HG03565 (cell line): Measurements from ENCODE around the gene ITIH3.

Experiments
- ATAC-seq: cut with Tn5 transposase; IDR thresholded peaks from one replicate; pipeline ENCODE4 v1.9.1; 2021; ENCODE audit warnings: mild to moderate bottlenecking, moderate library complexity; ENCODE audit not compliant: unreplicated experiment

The ITIH3 gene

DNA sequence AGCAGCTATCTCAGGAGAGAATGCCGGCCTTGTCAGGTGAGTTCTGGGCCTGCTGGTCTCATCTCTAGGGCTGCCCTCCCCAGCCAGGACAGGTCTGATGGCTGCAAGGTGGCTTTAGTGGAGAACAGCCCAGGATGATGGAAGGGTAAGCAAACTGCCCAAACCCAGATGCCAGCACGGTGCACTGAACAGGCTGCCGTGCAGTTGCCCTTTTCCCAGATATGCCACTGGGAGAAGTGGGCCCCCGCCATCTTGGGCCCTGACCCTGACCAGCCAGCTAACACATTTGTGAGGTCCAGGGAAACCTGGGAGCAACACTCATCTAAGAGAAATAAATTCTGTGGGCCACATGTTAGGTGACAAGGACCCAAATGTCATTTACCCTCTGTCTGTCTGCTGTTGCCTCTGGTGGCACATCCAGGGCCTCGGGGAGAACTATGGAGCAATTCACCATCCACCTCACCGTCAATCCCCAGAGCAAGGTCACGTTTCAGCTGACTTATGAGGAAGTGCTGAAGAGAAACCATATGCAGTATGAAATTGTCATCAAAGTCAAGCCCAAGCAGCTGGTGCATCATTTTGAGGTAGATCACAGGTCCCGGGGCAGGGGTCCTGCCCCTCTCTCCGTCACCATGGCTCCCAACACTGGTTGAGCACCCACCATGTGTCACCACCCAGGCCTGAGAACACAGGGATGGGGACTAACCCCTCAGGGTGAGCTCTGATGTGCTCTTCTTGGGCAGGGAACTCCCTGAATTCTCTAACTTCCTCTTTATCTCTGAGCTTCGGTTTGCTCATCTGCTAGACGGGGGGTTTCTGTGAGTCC, 15.4 kb upstream of the ITIH3 start:
- ATAC-seq: peak; percentile 63

DNA sequence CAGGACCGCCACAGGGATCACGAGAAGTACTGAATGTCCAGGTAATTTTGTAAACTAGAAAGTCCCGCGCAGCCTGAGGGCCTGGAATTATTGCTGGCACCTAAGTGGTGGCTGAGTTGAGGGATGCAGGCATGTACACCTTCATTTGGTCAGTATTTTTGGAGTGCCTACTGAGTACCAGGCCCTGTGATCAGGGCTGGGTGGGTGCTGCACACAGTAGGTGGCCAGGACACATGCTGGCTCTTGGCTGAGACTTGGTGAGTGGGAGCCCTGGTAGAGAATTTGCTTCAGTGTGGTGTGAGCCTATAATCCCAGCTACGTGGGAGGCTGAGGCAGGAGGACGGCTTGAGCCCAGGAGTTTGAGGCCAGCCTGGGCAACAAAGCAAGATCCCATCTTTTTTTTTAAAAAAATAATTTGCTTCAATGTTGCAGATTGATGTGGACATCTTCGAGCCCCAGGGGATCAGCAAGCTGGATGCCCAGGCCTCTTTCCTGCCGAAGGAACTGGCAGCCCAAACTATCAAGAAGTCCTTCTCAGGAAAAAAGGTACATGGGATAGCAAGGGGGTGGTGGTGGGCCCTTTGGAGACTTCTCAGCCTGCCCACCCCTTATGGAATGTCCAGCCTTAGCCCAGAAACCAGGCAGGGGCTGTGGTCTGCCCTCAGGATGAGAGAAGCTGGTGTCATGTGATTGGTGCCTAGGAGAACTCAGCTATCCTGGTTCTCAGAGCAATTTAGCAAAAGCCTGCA, 14.6 kb upstream of the ITIH3 start:
- ATAC-seq: no peak

DNA sequence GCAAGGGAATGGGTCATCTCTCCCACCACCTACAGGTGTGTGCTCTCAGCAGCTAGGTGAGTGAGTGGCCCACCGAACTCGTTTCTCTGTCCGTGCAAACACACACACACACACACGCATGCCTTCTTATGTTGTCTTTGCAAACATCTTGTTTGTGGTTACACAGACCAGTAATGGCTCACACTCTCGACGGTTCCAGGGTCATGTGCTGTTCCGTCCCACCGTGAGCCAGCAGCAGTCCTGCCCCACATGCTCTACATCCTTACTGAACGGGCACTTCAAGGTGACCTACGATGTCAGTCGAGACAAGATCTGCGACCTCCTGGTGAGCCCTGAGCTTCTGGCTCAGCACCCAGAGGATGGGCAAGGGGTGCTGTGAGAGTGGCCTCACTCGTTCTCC, 12.9 kb upstream of the ITIH3 start:
- ATAC-seq: no peak

DNA sequence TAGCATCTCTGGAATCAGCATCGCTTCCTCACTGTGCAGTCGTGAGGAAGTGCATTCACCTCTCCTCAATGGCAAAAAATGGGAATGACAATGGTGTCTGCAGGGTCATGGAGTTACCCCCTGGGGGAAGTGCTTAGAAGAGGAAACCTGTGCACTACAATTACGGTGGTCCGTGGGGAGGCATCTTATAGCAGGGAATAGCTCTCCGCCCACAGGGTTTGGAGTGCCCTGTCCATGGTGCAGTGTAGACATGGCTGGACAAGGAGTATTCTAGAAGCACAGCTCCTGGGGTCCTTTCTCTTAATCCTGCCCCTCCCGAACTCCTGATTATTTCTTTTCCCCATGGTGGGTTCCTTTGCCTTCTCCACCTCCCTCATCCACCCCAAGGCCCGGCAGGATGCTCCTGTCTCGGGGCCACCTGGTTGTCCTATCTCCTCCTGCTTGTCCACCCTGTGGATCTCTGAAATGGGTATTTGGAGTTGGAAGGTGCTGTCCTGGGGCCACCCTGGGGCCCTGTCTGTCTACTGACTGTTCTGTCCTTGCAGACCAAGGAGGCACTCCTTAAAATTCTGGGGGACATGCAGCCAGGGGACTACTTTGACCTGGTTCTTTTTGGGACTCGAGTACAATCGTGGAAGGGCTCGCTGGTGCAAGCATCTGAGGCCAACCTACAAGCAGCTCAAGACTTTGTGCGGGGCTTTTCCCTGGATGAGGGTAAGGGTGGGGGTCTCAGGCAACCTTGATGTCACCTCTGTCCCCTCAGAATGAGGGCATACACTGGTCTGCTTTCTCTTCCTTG, 12.0 kb upstream of the ITIH3 start:
- no peak for ATAC-seq

DNA sequence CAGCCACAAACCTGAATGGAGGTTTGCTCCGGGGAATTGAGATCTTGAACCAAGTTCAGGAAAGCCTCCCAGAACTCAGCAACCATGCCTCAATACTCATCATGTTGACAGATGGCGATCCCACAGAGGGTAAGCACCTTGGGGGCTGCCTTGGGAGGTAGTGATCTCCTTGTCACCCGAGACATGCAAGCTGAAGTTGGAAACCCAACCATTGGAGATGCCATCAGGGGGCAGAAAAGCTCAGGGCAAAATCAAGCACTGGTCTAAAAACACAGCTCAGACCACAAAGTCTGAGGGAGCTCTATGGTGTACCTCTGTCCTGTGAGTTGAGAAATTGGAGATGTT, 11.4 kb upstream of the ITIH3 start:
- no peak for ATAC-seq

DNA sequence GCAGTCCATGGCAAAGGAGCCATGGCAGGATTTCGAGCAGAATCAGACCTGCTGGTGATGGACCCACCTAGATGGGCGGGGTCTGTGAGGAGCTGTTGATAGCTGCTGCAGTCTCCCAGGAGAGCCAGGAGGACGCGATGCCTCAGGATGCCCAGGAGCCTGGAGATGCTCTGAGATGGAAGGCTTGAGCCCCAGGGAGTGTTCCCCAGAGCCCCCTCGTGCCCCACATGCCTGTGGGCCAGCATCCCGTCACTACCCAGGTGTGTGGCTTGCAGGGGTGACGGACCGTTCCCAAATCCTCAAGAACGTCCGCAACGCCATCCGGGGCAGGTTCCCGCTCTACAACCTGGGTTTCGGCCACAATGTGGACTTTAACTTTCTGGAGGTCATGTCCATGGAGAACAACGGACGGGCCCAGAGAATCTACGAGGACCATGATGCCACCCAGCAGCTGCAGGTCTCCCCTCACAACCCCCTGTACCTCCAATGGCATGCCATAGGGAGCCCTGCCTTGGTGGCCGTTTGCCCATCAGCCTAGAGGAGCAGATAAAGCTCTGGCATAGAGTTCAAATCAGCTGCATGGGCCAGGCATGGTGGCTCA, 10.5 kb upstream of the ITIH3 start:
- no peak for ATAC-seq

DNA sequence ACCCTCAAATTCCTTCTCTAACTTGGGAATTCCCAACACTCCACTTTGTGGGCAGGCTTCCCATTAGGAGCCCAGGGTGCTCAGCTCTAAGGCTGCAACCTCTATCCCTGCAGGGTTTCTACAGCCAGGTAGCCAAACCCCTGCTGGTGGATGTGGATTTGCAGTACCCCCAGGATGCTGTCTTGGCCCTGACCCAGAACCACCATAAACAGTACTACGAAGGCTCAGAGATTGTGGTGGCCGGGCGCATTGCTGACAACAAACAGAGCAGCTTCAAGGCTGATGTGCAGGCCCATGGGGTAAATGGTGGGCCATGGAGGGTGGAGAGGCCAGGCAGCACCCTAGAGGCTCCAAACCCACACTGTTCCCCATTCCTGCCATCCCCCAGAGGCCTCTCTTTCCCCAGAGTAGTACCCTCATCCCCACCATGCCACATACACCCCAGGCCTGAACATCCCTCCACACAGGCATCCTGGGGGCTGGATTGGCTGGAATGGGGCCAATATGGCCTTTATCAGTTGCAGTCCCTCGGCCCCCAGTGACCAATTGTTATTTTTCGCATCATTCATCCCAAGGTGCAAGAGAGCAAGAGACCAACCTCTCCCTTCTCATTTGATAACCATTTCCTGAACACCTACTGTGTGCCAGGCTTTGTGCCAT, 9.5 kb upstream of the ITIH3 start:
- no peak for ATAC-seq

DNA sequence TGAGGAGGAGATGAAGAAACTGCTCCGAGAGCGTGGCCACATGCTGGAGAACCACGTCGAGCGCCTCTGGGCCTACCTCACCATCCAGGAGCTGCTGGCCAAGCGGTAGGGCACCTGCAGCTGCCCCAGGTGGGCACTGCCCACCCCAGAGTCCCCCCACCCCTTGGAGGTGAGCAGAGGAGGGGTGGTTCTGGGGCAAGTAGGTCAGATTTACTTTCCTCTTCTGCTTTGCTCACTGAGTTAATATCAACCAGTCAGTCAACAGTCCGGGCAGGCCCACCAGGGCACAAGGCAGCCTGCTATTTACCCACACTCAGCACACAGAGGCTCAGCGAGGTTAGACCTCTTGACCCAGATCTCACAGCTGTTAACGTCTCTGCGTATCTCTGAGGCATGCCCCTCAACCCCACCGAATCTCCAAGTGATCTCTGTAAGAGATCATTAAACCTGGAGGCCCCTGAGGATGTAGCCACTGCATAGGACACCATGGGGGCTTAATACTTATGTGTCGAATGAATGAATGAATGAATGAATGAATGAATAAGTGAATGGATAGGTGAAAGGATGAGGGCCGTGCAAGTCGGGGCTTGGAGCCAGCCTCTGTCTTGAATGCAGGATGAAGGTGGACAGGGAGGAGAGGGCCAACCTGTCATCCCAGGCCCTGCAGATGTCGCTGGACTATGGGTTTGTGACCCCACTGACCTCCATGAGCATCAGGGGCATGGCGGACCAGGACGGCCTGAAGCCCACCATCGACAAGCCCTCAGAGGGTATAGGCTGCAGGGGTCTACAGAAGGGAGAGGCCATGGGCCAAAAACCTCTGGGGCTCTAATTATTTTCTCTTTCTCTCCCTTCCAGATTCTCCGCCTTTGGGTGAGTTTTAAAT, 8.0 kb upstream of the ITIH3 start:
- ATAC-seq: no peak

DNA sequence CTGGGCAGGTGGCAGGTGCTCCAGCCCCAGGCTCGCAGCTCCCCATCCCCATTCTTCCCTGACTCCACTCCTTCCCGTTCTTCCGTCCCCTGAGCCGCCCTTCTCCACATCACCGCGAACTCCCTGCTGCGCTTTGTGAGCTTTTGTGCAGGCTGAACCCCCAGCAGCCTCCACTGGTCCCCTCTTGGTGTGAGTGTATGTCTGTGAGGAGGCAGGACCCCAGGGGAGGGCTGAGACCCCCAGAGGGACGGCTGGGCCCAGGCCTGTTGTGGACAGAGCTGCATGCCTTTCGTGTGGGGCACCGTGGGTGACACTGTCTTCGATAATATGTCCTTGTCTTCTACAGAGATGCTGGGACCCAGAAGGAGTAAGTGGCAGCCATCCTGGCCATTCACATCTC, 7.3 kb upstream of the ITIH3 start:
- no peak for ATAC-seq

DNA sequence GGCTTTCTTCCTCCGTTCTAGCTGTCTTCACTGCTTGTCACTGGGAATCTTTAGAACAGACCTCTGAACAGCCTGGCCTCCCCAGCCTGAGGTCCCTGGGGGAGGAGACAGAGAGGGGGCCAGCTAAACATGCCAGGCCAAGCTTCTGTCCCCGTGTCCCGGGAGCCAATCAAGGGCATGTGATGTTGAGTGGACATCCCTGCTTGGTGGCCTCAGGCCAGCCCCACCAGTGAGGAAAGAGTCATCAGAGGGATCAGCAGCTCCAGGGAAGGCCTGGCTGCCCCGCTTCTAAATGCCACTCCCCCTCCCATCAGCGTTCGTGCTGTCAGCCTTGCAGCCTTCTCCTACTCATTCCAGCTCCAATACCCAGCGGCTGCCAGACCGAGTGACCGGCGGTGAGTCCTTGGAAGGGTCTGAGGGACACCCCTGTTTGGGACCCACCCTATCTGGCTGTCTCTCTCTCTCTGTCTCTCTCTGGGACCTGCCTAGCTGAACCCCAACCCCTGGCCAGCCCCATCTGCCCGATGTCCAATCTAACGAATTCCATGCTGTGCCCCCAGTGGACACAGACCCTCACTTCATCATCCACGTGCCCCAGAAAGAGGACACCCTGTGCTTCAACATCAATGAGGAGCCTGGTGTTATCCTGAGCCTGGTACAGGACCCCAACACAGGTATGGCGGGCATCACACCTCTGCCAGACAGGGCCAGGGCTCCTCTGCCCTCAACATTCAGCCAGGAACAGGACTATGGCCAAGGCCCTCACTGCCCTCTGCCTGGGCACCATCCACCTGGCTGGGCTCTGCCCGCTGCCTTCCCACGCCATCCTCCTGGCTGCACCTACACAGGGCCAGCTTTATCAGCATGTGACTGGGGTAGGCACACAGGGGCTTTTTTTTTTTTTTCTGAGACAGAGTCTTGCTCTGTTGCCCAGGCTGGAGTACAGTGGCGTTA, 6.6 kb upstream of the ITIH3 start:
- ATAC-seq: no peak

DNA sequence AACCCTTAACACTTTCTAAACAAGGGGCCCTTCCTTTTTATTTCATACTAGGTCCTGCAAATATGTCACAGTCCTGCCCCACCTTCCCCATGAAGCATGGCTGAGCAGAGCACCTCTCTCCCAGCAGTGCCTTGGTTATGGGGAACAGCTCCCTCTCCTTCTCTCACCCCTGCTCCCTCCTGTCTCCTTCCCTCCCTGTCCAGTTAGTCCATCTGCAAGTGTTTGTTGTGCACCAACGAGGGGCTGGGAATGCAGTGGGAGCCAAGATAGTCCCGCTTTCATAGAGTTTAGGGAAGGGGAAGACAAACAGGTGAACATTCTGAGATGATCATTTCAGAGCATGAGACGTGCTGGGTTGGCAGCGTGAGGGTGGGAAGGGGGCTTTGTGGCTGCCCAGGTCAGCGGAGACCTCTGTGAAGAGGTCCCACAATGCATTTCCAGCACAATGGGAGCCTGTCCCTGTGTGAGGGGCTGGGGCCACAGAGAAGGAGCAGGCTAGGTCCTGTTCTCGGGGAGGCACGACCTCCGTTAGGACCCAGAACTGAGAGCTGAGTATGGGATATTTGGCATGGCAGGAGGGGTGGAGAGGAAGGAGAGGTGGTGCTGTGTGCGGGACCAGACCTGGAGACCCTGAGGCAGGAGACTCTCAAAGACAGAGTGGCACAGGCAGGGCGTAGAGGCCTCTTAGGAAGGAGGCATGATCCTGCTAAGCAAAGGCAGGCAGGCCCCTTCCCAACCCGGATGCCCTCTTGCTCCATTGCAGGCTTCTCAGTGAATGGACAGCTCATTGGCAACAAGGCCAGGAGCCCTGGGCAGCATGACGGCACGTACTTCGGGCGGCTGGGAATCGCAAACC, 5.5 kb upstream of the ITIH3 start:
- ATAC-seq: no peak

DNA sequence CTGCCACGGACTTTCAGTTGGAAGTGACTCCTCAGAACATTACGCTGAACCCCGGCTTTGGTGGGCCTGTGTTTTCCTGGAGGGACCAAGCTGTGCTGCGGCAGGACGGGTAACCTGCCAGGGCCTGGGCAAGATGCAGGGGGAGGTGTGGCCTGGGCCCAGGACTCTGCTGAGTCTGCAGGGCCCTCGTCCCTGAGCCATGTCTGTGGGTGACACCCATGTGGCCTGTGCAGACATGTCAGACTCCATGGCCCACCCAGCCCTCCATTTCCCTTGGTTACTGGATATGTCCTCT, 4.9 kb upstream of the ITIH3 start:
- no peak for ATAC-seq

DNA sequence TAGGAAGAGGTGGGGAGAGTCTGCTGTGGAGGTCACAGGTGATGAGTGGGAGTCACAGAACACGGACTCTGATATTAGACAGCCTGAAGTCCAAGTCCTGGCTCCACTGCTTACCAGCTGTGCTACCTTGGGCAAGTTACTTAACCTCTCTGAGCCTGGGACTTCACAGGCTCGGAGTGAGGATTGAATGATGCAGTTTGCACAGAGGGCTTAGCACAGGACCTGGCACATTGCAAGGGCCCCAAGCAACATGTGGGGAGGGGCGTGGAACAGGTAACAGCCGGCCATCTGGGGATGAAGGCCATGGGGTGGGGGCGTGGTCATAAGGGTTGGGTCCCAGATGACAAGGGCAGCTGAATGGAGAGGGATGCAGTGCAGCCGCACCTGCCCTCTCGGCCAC, 4.3 kb upstream of the ITIH3 start:
- no peak for ATAC-seq

DNA sequence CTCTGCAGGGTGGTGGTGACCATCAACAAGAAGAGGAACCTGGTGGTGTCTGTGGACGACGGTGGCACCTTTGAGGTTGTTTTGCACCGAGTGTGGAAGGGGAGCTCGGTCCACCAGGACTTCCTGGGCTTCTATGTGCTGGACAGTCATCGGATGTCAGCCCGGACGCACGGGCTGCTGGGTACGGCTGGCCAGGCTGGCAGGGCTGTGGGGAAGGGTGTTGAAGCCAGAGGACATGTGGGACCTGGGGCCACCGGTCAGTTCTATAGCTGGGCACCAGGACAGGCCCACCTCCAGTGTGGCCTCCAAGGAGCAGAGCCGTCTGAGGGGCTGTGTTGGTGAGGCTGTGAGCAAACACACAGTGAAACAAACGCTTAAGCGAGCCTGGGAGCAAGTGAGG, 3.9 kb upstream of the ITIH3 start:
- no peak for ATAC-seq

DNA sequence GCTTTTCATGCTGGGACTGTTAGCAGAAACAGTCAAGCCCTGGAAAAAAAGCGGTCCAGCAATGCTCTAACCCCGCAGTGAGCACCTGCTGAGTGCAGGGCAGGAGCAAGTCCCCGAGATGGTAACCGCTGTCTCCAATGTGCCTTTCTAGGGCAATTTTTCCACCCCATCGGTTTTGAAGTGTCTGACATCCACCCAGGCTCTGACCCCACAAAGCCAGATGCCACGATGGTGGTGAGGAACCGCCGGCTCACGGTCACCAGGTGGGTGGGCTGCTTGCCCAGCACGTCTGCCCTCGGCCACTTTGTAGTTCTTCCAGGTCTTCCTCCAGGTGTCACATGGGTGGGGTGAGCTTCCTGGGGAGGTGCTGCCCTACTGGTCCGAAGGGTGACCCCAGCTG, 3.2 kb upstream of the ITIH3 start:
- ATAC-seq: no peak

DNA sequence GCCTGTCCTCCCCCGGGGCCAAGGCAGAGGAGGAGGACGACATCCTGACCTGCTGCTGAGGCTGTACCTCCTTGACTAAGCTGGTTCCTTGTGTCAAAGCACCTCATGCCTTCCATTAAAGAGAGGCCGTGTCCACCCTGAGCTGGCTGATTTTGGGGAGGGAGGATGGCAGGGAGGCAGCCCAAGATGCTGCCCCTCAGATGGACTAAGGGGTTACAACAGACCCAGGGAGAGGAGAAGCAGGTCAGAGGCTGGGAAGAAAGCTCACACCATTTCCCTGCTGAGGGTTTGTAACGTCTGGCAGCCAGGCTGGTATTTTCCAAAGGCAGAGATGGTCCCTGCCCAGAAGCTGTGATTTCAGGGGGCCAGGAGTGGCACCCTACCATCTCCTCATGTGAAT, 2.7 kb upstream of the ITIH3 start:
- ATAC-seq: no peak

DNA sequence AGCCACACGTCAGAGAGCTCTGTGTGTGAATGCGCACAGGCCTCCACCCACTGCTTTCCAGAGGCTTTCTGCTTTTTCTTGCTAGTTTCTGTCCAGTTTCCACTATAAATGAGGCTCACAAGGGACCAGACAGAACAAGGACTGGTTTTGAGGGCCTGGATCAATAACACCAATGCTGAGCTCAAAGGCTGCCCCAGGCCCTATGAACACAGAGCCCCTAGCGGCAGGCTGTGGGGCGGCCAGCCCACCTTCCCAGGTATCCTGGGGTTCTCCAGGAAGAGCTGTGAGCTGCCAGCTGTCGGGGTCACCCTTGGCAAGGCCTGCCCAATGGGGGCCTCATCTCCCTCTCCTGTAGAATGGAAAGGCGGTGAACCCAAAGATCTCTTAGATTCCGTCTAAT, 2.2 kb upstream of the ITIH3 start:
- ATAC-seq: no peak
